GM19099 (cell line): ENCODE data around the gene ADAMTSL2.

Experiments used
- POLR2A ChIP-seq: IDR thresholded peaks from 3 replicates; pipeline ENCODE4 v1.6.1; 2011; ENCODE audit warnings: low read depth; ENCODE audit not compliant: insufficient read length; ENCODE audit errors: extremely low read depth

The ADAMTSL2 gene

DNA sequence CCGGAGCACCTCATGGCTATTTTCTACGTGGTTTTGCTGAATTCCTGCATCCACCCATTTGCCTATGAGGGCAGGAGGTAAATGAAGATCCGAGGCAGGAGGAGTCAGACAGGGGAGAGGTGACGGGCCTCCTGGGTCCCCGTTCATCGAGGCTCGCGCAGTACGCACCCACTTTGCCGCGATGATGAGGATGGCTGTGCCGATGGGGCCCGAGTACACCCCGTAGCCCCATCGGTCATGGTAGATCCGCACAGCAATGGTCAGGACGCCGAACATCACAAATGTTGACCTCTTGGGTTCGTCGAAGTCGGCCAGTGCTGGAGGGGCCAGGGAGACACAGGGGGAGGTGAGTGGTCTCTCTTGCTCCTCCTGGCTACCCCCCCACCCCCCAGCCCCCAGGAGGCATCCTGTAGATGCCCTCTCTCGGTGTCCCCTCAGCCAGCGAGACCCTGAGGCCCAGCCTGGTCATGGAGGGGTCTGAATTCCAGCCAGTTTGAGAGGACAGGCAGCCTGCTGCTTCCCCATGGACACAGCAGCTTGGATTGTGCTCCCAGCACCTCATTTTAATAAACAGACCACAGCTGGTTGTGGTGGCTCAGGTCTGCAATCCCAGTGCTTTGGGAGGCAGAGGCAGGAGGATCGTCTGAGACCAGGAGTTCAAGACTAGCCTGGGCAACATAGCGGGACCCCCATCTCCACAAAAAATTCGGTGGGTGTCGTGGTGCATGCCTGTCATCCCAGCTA, 15.6 kb upstream of the ADAMTSL2 start:
- TF ChIP-seq POLR2A: no peak

GRCh38 chr9:133519693-133520092, 14.8 kb upstream of the ADAMTSL2 start:
- no peak for TF ChIP-seq POLR2A

- no peak for TF ChIP-seq POLR2A
These were observed 14.2 kb upstream of the ADAMTSL2 start for GRCh38 chr9:133520121-133520835.

DNA sequence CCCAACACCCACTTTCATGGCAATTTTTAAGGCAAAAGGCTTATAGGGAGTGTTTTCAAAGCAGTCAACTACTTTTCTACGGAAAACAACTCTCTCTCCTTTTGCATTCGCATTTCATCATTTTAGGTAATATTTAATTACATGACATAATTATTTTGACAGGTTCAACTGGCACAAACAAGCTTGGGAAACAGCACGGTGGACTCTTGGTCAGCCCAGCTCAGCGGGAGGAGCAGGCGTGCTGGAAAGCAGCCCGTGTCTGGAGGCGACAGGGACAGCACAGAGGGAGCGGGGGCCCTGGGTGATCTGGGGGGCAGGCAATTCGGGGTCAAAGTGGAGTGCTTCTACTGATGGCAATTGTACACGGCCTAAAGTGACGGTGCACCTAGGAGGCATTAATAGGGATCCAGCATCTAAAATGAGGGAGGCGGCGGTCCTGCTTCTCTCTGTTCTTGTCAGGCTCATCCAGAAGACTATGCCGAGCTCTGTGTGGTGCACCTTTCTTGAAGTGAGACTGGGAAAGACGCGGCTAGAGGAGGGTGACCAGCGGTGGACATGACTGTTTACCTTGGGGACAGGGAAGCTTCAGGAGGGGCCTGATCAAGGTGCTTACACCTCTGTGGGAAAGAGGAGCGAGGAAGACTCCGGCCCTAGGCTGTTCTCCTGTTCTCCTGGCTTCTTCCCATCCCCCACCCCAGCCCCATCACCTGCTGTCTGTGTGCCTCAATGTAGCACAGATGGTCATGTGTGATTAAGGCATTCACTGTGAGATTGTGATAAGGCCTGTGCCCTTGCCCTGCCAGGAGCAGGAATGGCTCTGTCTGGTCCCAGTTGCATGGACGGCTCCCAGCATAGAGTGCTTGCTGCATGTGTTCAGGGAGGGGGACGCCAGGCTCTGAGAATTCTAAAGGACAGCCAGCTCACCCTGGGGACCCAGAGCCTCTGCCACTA, 13.1 kb upstream of the ADAMTSL2 start:
- no peak for TF ChIP-seq POLR2A

DNA sequence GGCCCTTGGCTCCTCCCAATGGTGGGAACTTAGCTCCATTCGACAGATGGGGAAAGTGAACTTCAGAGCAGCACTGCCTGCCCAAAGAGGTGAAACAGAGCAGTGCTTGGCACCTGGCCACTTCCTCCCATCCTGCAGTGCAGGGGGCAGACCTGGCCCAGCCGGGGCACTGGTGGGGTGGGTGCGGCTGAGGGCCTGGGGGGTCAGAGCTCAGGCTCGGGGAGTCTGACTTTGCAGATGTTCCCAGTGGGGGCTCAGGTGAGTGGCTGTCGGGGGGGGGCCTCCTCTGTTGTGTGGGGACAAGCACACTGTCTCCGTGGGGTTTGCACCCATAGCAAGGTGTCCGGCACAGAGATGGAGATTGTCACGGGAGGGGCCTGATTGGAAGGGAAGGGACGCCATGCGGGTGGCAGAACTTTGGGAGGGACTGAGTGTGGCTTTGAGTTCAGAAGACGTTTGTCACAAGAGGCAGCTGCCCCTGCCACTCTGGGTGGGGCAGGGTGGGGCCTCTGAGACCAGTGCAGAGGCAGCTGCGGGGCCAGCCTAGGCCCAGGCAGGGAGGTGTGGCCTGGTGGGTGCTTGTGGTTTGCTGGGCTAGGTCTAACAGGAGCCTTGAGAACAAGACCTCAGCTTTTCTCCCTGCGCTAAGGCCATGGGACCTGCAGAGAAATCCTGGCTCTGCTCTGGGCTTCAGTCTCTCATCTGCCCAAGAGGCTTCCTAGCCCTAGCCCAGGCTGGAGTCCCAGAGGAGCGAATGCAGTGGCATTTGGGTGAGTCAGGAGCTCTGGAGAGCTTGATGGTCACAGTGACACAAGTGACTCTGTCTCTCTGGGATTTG, 12.2 kb upstream of the ADAMTSL2 start:
- TF ChIP-seq POLR2A: no peak

DNA sequence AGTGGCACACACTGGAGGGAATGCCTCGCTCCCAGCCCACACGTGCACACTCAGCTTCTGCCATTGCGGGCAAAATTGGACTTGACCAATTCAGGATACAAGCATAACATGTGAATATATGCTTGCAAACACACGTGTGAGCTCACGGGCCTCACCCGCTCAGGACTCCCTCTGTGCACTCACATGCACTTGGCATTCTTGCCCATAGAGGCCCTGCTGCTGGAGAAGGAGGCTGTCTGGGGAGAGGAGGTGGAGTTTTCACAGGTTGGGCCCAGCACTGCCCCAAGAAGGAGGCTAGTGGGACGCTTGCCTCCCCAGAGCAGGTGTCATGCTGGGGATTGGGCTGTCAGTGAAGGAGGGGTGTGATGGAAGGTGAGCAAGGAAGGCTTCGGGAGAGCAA, 11.4 kb upstream of the ADAMTSL2 start:
- TF ChIP-seq POLR2A: no peak

DNA sequence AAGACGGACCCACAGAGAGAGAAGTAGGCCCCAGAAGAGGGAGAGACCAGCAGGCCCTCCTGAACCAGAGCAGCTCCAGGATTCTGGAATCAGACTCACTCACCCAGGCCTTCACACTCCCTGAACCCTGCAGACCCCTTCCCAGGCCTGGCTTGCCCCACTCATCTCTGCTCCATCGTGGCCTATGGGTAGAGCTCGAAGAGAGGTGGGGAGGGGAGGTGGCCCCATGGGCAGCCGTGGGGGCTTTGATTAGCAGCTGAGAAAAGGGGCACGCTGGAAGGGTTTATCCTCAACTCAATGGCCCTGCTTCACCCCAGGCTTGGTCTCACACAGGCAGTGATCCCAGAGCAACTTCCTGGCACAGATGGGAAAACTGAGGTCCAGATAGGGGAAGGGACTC, 10.4 kb upstream of the ADAMTSL2 start:
- no peak for TF ChIP-seq POLR2A

DNA sequence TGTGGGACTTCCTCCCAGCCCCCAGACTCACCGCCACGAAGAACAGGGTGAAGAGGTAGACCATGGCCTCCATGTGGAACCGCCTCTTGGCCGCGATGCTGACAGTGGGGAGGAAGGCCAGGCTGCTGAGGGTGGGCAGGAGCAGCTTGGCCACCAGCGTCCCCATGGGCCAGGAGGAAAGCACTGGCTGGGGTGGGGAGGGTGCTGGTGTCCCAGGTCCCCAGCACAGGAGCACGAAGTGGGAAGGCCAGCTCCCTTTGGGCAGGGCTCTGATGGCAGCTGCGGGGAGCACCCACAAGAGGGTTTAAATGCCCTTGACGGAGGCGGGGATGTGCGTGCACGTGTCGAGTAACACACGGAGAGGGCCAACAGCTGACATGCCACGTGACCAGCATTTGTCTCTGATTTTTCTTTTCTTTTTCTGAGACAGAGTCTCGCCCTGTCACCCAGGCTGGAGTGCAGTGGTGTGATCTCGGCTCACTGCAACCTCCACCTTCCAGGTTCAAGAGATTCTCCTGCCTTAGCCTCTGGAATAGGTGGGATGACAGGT, 9.8 kb upstream of the ADAMTSL2 start, which contains the start of gene MYMK:
Gene MYMK (minus strand): TSS at position 281 of the 550 bp plus-strand sequence. CDS start 115 bp downstream, at position 166.
- no peak for TF ChIP-seq POLR2A

- TF ChIP-seq POLR2A: no peak
These were observed 8.8 kb upstream of the ADAMTSL2 start for GRCh38 chr9:133525677-133526076.

GRCh38 chr9:133526721-133527321, 7.7 kb upstream of the ADAMTSL2 start:
- TF ChIP-seq POLR2A: no peak

DNA sequence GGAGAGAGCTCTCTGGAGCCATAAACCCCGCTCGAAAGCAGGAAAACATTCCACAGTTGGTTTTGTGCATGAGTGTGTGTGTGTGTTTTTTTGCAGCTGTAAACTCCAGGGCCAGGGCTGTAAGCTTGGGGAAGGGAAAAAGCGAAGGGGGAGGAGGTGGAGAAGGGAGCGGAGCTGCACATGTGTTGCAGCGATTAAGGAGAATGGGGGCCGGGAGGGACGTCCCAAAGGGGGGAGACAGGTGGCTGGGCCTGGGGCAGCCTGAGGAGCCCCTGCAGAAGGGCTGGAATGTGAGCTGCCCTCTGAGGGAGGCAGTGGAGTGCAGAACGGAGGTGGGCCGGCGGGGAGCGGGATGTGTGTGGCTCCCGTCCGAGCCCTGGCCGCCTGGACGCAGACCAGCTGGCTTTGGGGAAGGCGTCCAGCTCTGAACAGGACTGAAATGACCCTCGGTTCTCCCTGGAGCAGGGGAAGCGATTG, 7.0 kb upstream of the ADAMTSL2 start:
- TF ChIP-seq POLR2A: no peak

DNA sequence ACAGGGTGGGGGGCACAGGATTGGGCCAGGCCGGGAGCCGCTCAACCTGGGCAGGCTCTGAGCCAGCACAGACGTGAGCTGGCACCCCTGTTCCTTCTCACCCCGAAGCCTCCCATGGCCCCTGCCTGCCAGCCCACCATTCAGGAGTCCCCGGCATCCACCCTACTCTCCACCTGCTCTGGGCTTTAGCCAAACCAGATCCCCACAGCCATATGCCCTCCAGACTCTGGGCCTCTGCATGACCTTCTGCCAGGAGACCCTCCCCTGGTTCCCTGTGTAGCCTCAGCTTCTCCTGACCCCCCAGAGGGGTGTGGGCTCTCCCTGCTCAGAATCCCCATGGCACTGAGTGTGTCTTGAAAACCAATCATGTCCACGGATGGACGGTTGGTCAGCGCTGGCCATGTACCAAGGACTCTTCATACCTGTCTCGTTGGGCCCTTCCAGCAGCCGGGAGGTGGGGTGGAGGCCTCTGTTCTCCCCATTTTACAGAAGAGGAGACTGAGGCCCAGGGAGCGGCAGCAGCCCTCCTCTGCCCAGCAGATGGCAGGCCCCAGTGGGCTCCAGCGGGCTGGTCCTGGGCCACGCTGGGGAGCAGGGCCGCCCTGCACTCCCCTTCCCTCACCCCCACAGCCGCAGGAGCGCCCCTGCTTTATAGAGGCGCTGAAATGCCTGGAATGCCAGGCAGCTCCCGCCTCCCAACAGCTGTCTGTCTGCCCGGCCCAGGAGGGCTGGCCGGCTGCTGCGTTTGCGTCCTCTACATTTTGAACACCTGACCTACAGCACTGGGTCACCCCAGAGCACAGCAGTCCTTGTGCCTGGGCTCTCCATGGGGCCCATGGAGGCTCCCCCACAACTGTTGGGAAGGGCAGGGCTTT, 6.3 kb upstream of the ADAMTSL2 start:
- TF ChIP-seq POLR2A: no peak

DNA sequence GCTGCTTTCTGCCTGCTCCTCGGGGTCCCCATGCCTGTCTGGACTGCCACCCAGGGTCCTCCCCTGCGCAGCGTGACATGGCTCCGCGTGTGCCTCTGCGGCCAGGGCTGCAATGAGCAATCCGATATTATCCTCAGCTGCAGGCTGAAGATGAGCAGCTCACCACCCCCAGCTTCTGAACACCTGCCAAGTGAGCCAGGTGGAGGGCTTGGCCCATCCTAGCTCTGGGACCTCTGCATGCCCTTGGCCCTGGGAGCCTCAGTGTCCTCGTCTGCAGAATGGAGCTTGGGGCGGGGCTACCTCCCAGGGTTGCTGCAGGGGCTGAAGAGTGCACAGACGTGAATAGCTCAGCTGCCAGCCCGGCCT, 5.6 kb upstream of the ADAMTSL2 start:
- no peak for TF ChIP-seq POLR2A
